ENCODE data around the gene DRC1.

Gene DRC1

DNA sequence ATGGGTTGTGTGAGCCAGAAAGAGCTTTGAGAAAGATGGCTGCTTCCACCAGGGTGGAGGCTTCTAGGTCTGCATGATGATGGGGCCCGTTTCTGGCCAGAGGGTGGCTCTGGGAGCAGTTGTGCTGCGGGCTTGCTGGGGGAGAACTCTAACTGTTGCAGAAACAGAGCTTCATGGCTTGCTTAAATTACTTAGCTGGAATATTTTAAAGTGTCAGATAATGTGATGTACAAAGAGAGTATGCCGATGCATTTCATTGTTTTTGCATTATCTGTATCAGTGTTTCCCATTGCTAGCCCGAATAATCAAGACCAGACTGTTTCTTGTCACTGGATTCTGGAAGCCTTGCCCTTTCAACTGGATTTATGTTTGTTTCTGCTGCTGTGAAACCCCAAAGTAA, 6.3 kb upstream of the DRC1 start:
- TF ChIP-seq PAX5 (IDR thresholded peaks at IDR 0.05; ENCODE audit: insufficient read depth, low read length, severe bottlenecking) (no peak), TAF1 (IDR thresholded peaks at IDR 0.05; ENCODE audit: low read depth, low read length) (no peak), POU2F2 (IDR thresholded peaks at IDR 0.05; ENCODE audit: low read depth, low read length) (no peak), SPI1 (IDR thresholded peaks at IDR 0.05; ENCODE audit: low read depth, low read length) (no peak), POLR2A (IDR thresholded peaks at IDR 0.05; ENCODE audit: low read depth, low read length) (no peak), POLR2AphosphoS5 (IDR thresholded peaks at IDR 0.05; ENCODE audit: low read depth, low read length) (no peak)
- DNase-seq (ENCODE audit: insufficient read length, low spot score) = no peak
- FAIRE-seq = no peak

DNA sequence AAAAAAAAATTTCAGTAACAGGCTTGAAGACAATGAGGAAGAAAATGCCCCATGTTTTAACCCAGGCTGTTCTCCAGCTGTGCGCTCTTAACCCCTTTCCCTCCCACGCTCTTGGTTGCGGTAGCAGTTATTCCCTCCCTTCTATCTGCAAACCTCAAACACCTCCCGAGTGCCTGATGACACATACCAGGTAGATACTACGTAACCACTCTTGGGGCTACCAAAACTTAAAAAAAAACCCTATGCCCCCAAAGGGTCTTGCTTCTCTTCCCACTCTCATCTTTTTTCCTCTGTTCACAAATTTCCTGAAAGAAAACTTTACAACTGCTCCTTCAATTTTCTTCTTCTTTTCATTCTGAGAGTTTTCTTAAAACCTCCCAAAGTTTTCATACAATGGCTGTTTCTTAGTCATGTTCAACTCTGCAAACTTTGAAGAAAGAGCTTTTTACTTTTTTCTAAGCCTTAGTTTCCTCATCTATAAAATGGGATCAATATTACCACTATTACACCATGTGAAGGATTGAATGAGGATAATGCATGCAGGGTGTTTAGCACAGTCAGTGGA, 4.9 kb upstream of the DRC1 start:
- DNase-seq (ENCODE audit: insufficient read length, low spot score) = no peak
- TF ChIP-seq POU2F2 (IDR thresholded peaks at IDR 0.05; ENCODE audit: low read depth, low read length) (no peak), POLR2AphosphoS5 (IDR thresholded peaks at IDR 0.05; ENCODE audit: low read depth, low read length) (no peak)
- FAIRE-seq = no peak

DNA sequence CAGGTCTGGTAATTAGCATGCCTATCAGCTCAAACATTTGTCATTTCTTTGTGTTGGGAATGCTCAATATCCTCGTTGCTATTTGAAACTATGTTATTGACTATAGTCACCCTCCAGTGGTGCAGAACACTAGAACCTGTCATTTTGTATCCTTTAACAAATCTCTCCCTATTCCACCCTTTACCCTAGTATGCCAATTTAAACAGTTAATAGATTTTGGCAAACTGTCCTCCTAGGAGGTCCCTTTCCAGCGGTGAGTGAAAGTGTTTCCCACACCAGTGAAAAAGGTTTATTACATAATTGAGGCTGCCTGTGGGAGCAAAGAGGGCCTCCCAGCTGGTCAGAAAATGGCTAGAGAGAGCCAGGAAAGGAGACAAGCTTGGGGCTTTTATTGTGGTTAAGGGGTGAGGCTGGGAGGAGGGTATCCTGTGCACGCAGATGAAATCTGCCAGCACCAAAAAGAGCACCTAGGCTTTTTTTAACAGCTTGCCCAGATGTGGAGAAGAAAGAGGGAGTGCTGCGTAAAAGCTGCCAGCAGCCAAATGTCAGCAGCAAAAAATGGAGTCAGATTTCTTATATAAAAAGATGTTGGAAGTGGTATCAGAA, 1.8 kb upstream of the DRC1 start:
- TF ChIP-seq PAX5 (IDR thresholded peaks at IDR 0.05; ENCODE audit: insufficient read depth, low read length, severe bottlenecking) = no peak
- TF ChIP-seq SPI1 (IDR thresholded peaks at IDR 0.05; ENCODE audit: low read depth, low read length) = no peak
- TF ChIP-seq POLR2A (IDR thresholded peaks at IDR 0.05; ENCODE audit: low read depth, low read length) = no peak
- TF ChIP-seq TAF1 (IDR thresholded peaks at IDR 0.05; ENCODE audit: low read depth, low read length) = no peak
- TF ChIP-seq POLR2AphosphoS5 (IDR thresholded peaks at IDR 0.05; ENCODE audit: low read depth, low read length) = no peak
- TF ChIP-seq POU2F2 (IDR thresholded peaks at IDR 0.05; ENCODE audit: low read depth, low read length) = no peak
- DNase-seq (ENCODE audit: insufficient read length, low spot score) = no peak
- FAIRE-seq = peak; percentile 57

DNA sequence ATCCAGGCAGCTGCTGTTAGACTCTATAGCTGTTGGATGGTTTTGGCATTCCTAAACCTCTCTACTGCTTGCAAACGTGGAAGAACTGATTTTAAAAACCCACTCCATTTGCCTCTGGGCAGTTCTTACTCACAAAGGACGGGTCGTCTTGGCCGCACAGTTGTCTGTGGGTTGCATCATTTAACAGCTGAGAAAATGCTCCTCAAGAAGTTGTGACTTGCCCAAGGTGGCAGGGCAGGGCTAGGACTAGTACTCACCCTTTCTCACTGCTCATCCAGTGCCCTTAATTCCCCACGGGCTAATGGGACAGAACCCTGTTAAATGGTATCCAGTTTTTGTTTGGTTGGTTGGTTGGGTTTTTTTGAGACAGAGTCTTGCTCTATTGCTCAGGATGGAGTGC, 997 bp upstream of the DRC1 start:
- TF ChIP-seq POLR2AphosphoS5 (IDR thresholded peaks at IDR 0.05; ENCODE audit: low read depth, low read length) = no peak
- DNase-seq (ENCODE audit: insufficient read length, low spot score) (no peak), FAIRE-seq (peak; percentile 9)

DNA sequence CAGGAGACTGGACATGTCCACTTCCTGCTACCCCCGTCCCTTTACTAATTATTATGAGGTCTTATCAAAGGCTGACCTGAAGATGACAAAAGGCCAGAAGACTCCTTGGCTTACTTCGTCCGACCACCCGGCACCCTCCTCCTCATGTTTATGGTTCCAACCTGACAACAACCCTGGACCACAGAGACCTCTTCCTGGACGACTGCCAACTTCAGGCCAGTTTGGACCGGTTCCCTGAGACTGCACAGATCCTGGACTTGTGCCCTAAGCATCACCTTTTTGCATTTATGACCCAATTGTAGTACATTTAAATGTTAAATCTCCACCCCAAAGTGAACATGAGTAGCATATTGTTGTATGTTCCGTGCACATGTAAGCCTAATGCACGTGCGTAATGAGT, 5.8 kb downstream of the DRC1 start:
- DNase-seq (ENCODE audit: insufficient read length, low spot score) = no peak
- TF ChIP-seq TAF1 (IDR thresholded peaks at IDR 0.05; ENCODE audit: low read depth, low read length) (no peak), POU2F2 (IDR thresholded peaks at IDR 0.05; ENCODE audit: low read depth, low read length) (no peak), PAX5 (IDR thresholded peaks at IDR 0.05; ENCODE audit: insufficient read depth, low read length, severe bottlenecking) (no peak), SPI1 (IDR thresholded peaks at IDR 0.05; ENCODE audit: low read depth, low read length) (no peak), POLR2A (IDR thresholded peaks at IDR 0.05; ENCODE audit: low read depth, low read length) (no peak), POLR2AphosphoS5 (IDR thresholded peaks at IDR 0.05; ENCODE audit: low read depth, low read length) (no peak)
- FAIRE-seq = no peak

DNA sequence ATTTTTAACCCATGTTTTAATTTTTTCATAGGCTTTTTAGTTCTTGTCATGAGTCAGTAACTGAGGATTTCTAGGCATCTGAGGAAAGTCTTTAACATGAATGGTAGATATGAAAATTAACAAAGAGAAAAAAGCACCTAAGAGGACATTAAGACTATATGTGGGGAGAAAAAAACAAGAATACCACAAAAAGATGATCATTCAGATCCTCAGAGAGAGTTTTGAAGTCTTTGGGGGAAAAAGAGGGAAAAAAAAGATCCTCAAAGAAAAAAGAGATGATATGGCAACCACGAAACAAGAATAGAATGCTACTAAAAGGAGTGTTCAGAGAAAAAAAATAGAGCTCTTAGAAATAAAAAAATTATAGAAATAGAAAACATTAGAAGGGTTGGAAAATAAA, 8.1 kb downstream of the DRC1 start:
- FAIRE-seq = no peak
- TF ChIP-seq TAF1 (IDR thresholded peaks at IDR 0.05; ENCODE audit: low read depth, low read length) (no peak), POU2F2 (IDR thresholded peaks at IDR 0.05; ENCODE audit: low read depth, low read length) (no peak), PAX5 (IDR thresholded peaks at IDR 0.05; ENCODE audit: insufficient read depth, low read length, severe bottlenecking) (no peak), SPI1 (IDR thresholded peaks at IDR 0.05; ENCODE audit: low read depth, low read length) (no peak), POLR2AphosphoS5 (IDR thresholded peaks at IDR 0.05; ENCODE audit: low read depth, low read length) (no peak), POLR2A (IDR thresholded peaks at IDR 0.05; ENCODE audit: low read depth, low read length) (no peak)
- no peak for DNase-seq (ENCODE audit: insufficient read length, low spot score)

DNA sequence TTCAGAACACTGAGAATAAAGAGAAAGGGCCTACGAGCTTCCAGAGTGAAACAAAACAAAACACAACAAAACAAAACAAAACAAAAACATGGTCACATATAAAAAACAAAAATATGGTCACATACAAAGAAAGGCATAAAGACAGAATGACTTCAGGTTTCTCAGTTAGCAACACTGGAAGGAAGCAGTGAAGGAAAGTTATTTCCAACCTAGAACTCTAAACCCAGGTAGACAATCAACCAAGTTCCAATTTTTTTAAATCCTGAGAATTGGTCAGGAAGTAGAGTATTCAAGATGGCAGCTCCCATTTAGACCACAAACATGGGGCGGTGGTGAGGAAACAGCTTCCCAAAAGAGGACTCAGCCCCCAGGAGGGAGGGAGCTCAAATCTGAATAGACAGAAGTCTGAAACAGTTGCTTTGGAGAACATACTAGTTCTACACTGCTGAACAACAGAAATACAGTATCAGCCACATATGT, 9.1 kb downstream of the DRC1 start:
- DNase-seq (ENCODE audit: insufficient read length, low spot score) (no peak), FAIRE-seq (no peak)
- TF ChIP-seq POU2F2 (IDR thresholded peaks at IDR 0.05; ENCODE audit: low read depth, low read length) (no peak), TAF1 (IDR thresholded peaks at IDR 0.05; ENCODE audit: low read depth, low read length) (no peak), POLR2A (IDR thresholded peaks at IDR 0.05; ENCODE audit: low read depth, low read length) (no peak), POLR2AphosphoS5 (IDR thresholded peaks at IDR 0.05; ENCODE audit: low read depth, low read length) (no peak), PAX5 (IDR thresholded peaks at IDR 0.05; ENCODE audit: insufficient read depth, low read length, severe bottlenecking) (no peak), SPI1 (IDR thresholded peaks at IDR 0.05; ENCODE audit: low read depth, low read length) (no peak)

DNA sequence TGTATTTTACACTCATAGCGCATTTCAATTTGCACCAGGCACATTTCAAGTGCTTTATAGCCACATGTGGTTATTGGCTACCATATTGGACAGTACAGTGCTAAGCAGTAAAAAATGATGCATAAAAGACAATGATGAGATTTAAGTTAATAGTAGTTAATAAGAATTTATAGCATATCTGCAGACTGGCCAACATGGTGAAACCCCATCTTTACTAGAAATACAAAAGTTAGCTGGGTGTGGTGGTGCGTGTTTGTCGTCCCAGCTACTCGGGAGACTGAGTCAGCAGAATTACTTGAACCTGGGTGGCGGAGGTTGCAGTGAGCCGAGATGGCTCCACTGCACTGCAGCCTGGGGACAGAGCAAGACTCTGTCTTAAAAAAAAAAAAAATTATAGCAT, 9.7 kb downstream of the DRC1 start:
- TF ChIP-seq TAF1 (IDR thresholded peaks at IDR 0.05; ENCODE audit: low read depth, low read length) = no peak
- no peak for TF ChIP-seq POU2F2 (IDR thresholded peaks at IDR 0.05; ENCODE audit: low read depth, low read length)
- no peak for TF ChIP-seq POLR2AphosphoS5 (IDR thresholded peaks at IDR 0.05; ENCODE audit: low read depth, low read length)
- no peak for TF ChIP-seq PAX5 (IDR thresholded peaks at IDR 0.05; ENCODE audit: insufficient read depth, low read length, severe bottlenecking)
- FAIRE-seq (peak; percentile 20), DNase-seq (ENCODE audit: insufficient read length, low spot score) (no peak)

DNA sequence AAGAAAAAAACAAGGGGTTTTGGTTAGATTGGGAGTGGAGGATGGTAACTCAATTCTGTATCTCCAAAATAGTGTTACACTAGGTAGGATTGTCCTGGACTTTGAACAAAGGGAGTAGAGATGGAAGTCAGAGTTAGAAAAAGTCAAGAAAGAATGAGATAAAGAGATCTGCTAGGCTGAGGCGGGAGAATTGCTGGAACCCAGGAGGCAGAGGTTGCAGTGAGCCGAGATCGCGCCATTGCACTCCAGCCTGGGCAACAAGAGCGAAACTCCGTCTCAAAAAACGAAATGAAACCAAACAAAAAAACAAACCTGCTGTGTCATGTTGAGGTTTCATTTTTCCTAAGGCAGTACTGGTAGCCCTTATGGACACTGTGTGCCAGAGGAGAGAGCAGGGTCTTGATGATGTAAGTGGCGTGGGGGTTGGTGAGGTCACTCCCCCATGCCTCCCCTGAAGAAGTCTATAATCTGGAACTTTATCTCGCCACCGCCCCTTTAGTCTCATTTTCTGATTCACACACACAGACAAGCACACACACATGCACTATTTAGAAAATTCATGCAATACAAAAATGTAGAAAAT, 10.5 kb downstream of the DRC1 start:
- FAIRE-seq (peak; percentile 91), DNase-seq (ENCODE audit: insufficient read length, low spot score) (peak; percentile 37)
- no peak for TF ChIP-seq SPI1 (IDR thresholded peaks at IDR 0.05; ENCODE audit: low read depth, low read length)
- TF ChIP-seq POU2F2 (IDR thresholded peaks at IDR 0.05; ENCODE audit: low read depth, low read length) = no peak
- no peak for TF ChIP-seq POLR2AphosphoS5 (IDR thresholded peaks at IDR 0.05; ENCODE audit: low read depth, low read length)
- TF ChIP-seq POLR2A (IDR thresholded peaks at IDR 0.05; ENCODE audit: low read depth, low read length) = 0 out of 2 replicates have a peak, but pooled peaks have one; percentile 39
- TF ChIP-seq PAX5 (IDR thresholded peaks at IDR 0.05; ENCODE audit: insufficient read depth, low read length, severe bottlenecking) = no peak

DNA sequence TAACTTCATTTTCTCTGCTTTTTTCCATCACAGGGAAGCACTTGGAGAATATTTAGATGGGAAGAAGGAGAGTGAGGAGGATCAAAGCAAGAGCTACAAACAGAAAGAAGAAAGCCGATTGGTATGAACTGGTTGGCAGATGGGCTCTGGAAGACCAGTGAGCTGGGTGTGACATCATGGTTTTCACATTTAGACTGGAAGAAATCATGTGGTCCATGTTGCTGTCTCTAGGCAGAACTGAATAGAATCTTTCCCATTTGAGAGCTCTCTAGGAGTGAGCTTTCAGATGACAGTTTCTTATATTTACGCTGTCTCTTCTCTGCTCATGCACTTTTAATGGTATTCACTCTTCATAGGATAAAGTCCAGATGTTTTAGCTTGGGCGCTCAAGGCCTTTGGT, 12.6 kb downstream of the DRC1 start:
- TF ChIP-seq TAF1 (IDR thresholded peaks at IDR 0.05; ENCODE audit: low read depth, low read length) (no peak), PAX5 (IDR thresholded peaks at IDR 0.05; ENCODE audit: insufficient read depth, low read length, severe bottlenecking) (no peak)
- no peak for FAIRE-seq
- no peak for DNase-seq (ENCODE audit: insufficient read length, low spot score)
